Keratinocyte (primary cell): Measurements from ENCODE around the gene ENG. TPM values are rescaled to one million over a fixed set of nuclear protein-coding genes. Genes with fewer than 3 reads are reported as not detected.

ENCODE experiments used
- DNase-seq: peaks from one replicate; pipeline ENCODE4 v3.0.0-alpha.2; 2011; ENCODE audit warnings: low read depth, missing footprints, low spot score
- FAIRE-seq: peaks from 2 replicates; lab custom pipeline; 2011; peaks lifted over from hg19 to GRCh38; lab: Jason Lieb, UNC
- H2AFZ ChIP-seq: 2 replicates; pipeline ENCODE4 v1.6.0; 2012; ENCODE audit warnings: low read length, control low read depth, inconsistent platforms; ENCODE audit not compliant: control insufficient read depth
- H3K27ac ChIP-seq: 2 replicates; pipeline ENCODE4 v1.5.1; 2011; ENCODE audit warnings: low read length; ENCODE audit not compliant: control insufficient read depth, insufficient read depth
- H3K27me3 ChIP-seq: 3 replicates; pipeline ENCODE4 v1.6.0; 2011; ENCODE audit warnings: low read length; ENCODE audit not compliant: control insufficient read depth, insufficient read depth; ENCODE audit errors: extremely low read depth
- H3K36me3 ChIP-seq, 2 experiments: 2 replicates in 1 of 2; 3 replicates in 1 of 2; pipeline ENCODE4 v1.5.1; 2011; ENCODE audit warnings: low read length in 2 of 2, mild to moderate bottlenecking in 1 of 2; ENCODE audit not compliant: control insufficient read depth in 2 of 2, insufficient read depth in 2 of 2; ENCODE audit errors: extremely low read depth in 1 of 2
- H3K4me1 ChIP-seq: 3 replicates; pipeline ENCODE4 v1.5.1; 2011; ENCODE audit warnings: low read length; ENCODE audit not compliant: control insufficient read depth, insufficient read depth; ENCODE audit errors: extremely low read depth
- H3K4me2 ChIP-seq: 3 replicates; pipeline ENCODE4 v1.6.0; 2011; ENCODE audit warnings: low read depth, low read length; ENCODE audit not compliant: control insufficient read depth, insufficient read depth; ENCODE audit errors: extremely low read depth
- H3K4me3 ChIP-seq, 3 experiments: fragments of 200-600 bp in 1 of 3; sonication (generic) in 1 of 3; 2 replicates in 2 of 3; 3 replicates in 1 of 3; pipeline ENCODE4 v1.5.1; 2011 to 2016; ENCODE audit warnings: low read length in 3 of 3, mild to moderate bottlenecking in 3 of 3, control low read depth in 2 of 3, inconsistent platforms in 1 of 3, low read depth in 1 of 3, mixed read lengths in 1 of 3, mixed run types in 1 of 3, moderate library complexity in 1 of 3; ENCODE audit not compliant: control insufficient read depth in 2 of 3, insufficient read depth in 2 of 3; ENCODE audit errors: extremely low read depth in 1 of 3
- H3K79me2 ChIP-seq: 2 replicates; pipeline ENCODE4 v1.6.0; 2012; ENCODE audit warnings: low read length; ENCODE audit not compliant: control insufficient read depth, insufficient read depth
- H3K9ac ChIP-seq: 3 replicates; pipeline ENCODE4 v1.6.0; 2011; ENCODE audit warnings: low read length; ENCODE audit not compliant: control insufficient read depth, insufficient read depth; ENCODE audit errors: extremely low read depth
- H3K9me1 ChIP-seq: 3 replicates; pipeline ENCODE4 v1.6.0; 2011; ENCODE audit warnings: low read length; ENCODE audit not compliant: control insufficient read depth, insufficient read depth; ENCODE audit errors: extremely low read depth
- H3K9me3 ChIP-seq: 2 replicates; pipeline ENCODE4 v1.5.1; 2012; ENCODE audit warnings: low read depth, low read length; ENCODE audit not compliant: control insufficient read depth
- H4K20me1 ChIP-seq: 3 replicates; pipeline ENCODE4 v1.6.0; 2011; ENCODE audit warnings: low read length; ENCODE audit not compliant: control insufficient read depth, insufficient read depth; ENCODE audit errors: extremely low read depth
- CTCF ChIP-seq, 3 experiments: IDR thresholded peaks in 1 of 3; conservative IDR thresholded peaks in 1 of 3; optimal IDR thresholded peaks in 1 of 3; 2 replicates in 2 of 3; 3 replicates in 1 of 3; pipeline versions ENCODE3 to v1.5.1; 2011; ENCODE audit warnings: low read length in 3 of 3, mild to moderate bottlenecking in 3 of 3, moderate library complexity in 2 of 3, control low read depth in 1 of 3, inconsistent platforms in 1 of 3; ENCODE audit not compliant: insufficient read depth in 2 of 3; ENCODE audit errors: extremely low read depth in 1 of 3
- EZH2 ChIP-seq: IDR thresholded peaks from one replicate; pipeline ENCODE4 v1.6.1; 2012; ENCODE audit warnings: inconsistent platforms, mild to moderate bottlenecking, low read length, moderate library complexity
- dilution Hi-C: fragments of 300-500 bp; cut with MboI; formaldehyde crosslinking; loops from one replicate; pipeline ENCODE4 v1.7.0; 2020; ENCODE audit warnings: low sequenced_read_pairs; ENCODE audit not compliant: extremely low pct_ligation_motif_present
- polyA plus RNA-seq, 5 experiments: library from polyadenylated mRNA; depleted of rRNA in 3 of 5; stranded (reverse) in 3 of 5; stranded (forward) in 1 of 5; unstranded in 1 of 5; fragments of >200 nt; gene quantifications; 1 replicate in 1 of 5; 2 replicates in 3 of 5; 3 replicates in 1 of 5; pipeline versions ENCODE4 v1.2.1 to v1.2.3, GENCODE V29; 2011 to 2012; ENCODE audit warnings: missing spikeins in 2 of 5, low read depth in 1 of 5, low replicate concordance in 1 of 5

The ENG gene
- polyA plus RNA-seq, 1 donor (not counting 4 experiments of a cell fraction or from before 2014, with no cell fraction given) = 0.22 TPM

- H2AFZ ChIP-seq = no peak overlapping the region
- peaks cover 9% of the 10 kb centered on the region for H3K4me1 ChIP-seq
- TF ChIP-seq EZH2 (no peak), CTCF (optimal IDR thresholded peaks at IDR 0.05 in 1 of 3, IDR thresholded peaks at IDR 0.05 in 1 of 3, conservative IDR thresholded peaks at IDR 0.05 in 1 of 3; ENCODE audit: extremely low read depth in 1 of 3, insufficient read depth in 2 of 3, low read length in 3 of 3) (no peak)
- no peaks in the 10 kb centered on the region for H3K27me3 ChIP-seq
- H3K36me3 ChIP-seq = peaks cover 8 to 10% of the 10 kb centered on the region in 2 experiments
- no peak for FAIRE-seq
- H3K79me2 ChIP-seq = no peaks in the 10 kb centered on the region
- H3K4me3 ChIP-seq = no peak overlapping the region
- no peak overlapping the region for H3K27ac ChIP-seq
- DNase-seq = no peak
- H4K20me1 ChIP-seq = no peaks in the 10 kb centered on the region
- no peak overlapping the region for H3K9ac ChIP-seq
- no peaks in the 10 kb centered on the region for H3K9me1 ChIP-seq
- no peak overlapping the region for H3K4me2 ChIP-seq
- dilution Hi-C loops = no loop called here
- H3K9me3 ChIP-seq = no peaks in the 10 kb centered on the region
These were observed 57.5 kb downstream of the ENG start for GRCh38 chr9:127796852-127797370.

GRCh38 chr9:127796225-127796813 is 58.1 kb downstream of the ENG start:
- Histone ChIP-seq H3K9ac (no peak overlapping the region), H3K36me3 (peaks cover 11 to 13% of the 10 kb centered on the region in 2 experiments), H3K27me3 (no peaks in the 10 kb centered on the region), H3K79me2 (peaks cover 3% of the 10 kb centered on the region), H3K9me3 (no peaks in the 10 kb centered on the region), H3K4me1 (peaks cover 6% of the 10 kb centered on the region), H3K9me1 (no peaks in the 10 kb centered on the region), H3K27ac (no peak overlapping the region), H2AFZ (no peak overlapping the region), H3K4me3 (no peak overlapping the region), H3K4me2 (no peak overlapping the region), H4K20me1 (no peaks in the 10 kb centered on the region)
- TF ChIP-seq EZH2 = no peak
- TF ChIP-seq CTCF (optimal IDR thresholded peaks at IDR 0.05 in 1 of 3, IDR thresholded peaks at IDR 0.05 in 1 of 3, conservative IDR thresholded peaks at IDR 0.05 in 1 of 3; ENCODE audit: extremely low read depth in 1 of 3, insufficient read depth in 2 of 3, low read length in 3 of 3) = no peak
- dilution Hi-C loops = no loop called here
- FAIRE-seq (no peak), DNase-seq (no peak)
